NCI-H460 (cell line): Measurements from ENCODE around the gene DNAJB1. TPM values are rescaled to one million over a fixed set of nuclear protein-coding genes. Genes with fewer than 3 reads are reported as not detected.

Experiments
- DNase-seq: peaks from one replicate; pipeline ENCODE4 v3.0.0-alpha.2; 2016; ENCODE audit warnings: low read depth; ENCODE audit errors: extremely low read depth
- small RNA-seq, 2 experiments: library from RNA; depleted of rRNA; stranded (forward); fragments of <200 nt; gene quantifications; one replicate each; pipeline ENCODE3, GENCODE V24; 2014
- total RNA-seq: library from RNA; depleted of rRNA; stranded (reverse); fragments of >200 nt; shearing (Covaris generic); gene quantifications from 2 replicates; pipeline ENCODE4 v1.2.3, GENCODE V29; 2014; rRNA removed

DNAJB1 gene
- total RNA-seq, 1 experiment from 2014 or later, result 57.1 TPM

GRCh38 chr19:14475251-14476073 lies 42.7 kb downstream of the DNAJB1 start, which contains the start of gene PTGER1:
Gene PTGER1 (minus strand): TSS chr19:14475354. CDS start chr19:14474320, 1,034 bp downstream.
- no peak for DNase-seq

- no peak for DNase-seq
Measured at GRCh38 chr19:14474827-14475226, 43.4 kb downstream of the DNAJB1 start.

GRCh38 chr19:14473978-14474578 lies 44.1 kb downstream of the DNAJB1 start:
- no peak for DNase-seq

- no peak for DNase-seq
Measured at GRCh38 chr19:14473073-14473977, 44.9 kb downstream of the DNAJB1 start.

DNA sequence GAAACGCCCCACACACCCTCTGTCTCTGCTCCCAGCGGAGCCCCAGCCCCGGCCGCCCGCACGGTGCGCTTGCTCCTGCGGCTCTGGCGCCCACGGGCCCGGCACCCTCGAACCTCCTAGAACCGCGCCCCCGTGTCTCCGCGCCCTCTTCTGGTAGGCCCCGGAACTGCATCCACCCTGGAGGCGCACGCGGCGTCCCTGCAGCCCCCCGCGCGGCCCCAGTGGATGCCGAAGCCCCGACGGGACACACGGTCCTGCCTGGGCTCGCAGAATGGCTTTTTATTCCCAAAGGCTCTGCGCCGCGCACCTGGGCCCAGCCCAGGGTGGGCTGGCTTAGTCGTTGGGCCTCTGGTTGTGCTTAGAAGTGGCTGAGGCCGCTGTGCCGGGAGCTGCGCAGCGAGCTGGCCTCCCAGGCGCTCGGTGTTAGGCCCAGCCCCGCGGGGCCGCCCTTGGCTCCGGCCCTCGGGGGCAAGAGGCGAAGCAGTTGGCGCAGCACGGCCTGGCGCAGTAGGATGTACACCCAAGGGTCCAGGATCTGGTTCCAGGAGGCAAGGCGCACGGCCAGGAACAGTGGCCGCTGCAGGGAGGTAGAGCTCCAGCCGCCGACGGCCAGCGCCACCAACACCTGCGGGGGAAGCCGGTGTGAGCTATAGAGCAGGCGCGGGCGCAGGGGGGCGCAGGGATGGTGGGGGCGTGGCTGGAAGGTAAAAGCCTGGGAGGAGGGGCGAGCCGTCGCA lies 45.8 kb downstream of the DNAJB1 start:
- no peak for DNase-seq

GRCh38 chr19:14471436-14472187 lies 46.6 kb downstream of the DNAJB1 start:
- DNase-seq, result no peak

GRCh38 chr19:14470031-14470876 lies 47.9 kb downstream of the DNAJB1 start:
- no peak for DNase-seq

DNA sequence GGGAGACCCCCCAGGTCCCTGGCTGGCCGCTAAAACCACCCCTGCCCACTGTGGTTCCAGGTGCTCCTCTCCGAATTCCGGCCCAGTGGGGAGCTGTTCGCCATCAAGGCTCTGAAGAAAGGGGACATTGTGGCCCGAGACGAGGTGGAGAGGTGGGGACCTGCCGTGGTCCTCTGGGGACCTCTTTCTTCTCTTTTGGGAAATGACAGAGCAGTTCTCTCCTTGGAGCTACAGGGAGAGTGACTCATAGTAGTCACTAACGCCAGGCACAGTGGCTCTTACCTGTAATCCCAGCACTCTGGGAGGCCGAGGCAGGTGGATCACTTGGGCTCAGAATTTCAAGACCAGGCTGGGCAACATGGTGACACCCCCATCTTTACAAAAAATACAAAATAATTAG lies 50.4 kb downstream of the DNAJB1 start:
- no peak for DNase-seq

- DNase-seq, result no peak
Measured at GRCh38 chr19:14467391-14467790, 50.8 kb downstream of the DNAJB1 start.

Small RNAs within 50 kb of the gene (small RNA-seq; reads per million reads assigned to genes)
- 0 to 0.06 reads per million in 2 experiments for gene SNRPGP15

Other genes with a start within 250 kb of the DNAJB1 start
- 38.0 and 40.4 TPM in 2 replicates for gene ADGRE5, start 137.0 kb downstream of the DNAJB1 start, total RNA-seq
- 85.6 and 89.1 TPM in 2 replicates for gene DDX39A, start 99.1 kb downstream of the DNAJB1 start, total RNA-seq
- gene PKN1, start 85.1 kb downstream of the DNAJB1 start, total RNA-seq, result 72.8 and 77.4 TPM in 2 replicates
- 0.52 and 0.92 TPM in 2 replicates for gene PTGER1, start 43.0 kb downstream of the DNAJB1 start, total RNA-seq
- 55.0 and 58.7 TPM in 2 replicates for gene GIPC1, start 22.3 kb downstream of the DNAJB1 start, total RNA-seq
- 53.8 and 59.1 TPM in 2 replicates for gene TECR, start 11.2 kb upstream of the DNAJB1 start, total RNA-seq
- 116 and 139 TPM in 2 replicates for gene NDUFB7, start 53.7 kb upstream of the DNAJB1 start, total RNA-seq
- gene CLEC17A, start 64.7 kb upstream of the DNAJB1 start, total RNA-seq, result not detected in 2 replicates
- not detected in 2 replicates for gene ADGRE3, start 156.4 kb upstream of the DNAJB1 start, total RNA-seq
- 6.6 and 9.4 TPM in 2 replicates for gene ZNF333, start 171.7 kb upstream of the DNAJB1 start, total RNA-seq